Endothelial cell of umbilical vein (primary cell): ENCODE measurements around the gene AKAP12. TPM values are rescaled to one million over a fixed set of nuclear protein-coding genes. Genes with fewer than 3 reads are reported as not detected.

Experiments
- BruUV-seq: library from RNA; stranded (reverse); fragments of 400-500 nt; replicated peaks from 2 replicates; lab custom pipeline; 2021; lab: Mats Ljungman, UMichigan
- CTCF ChIA-PET: fragments of 300-600, 350-600 bp; sonication (Branson Sonifier 250); formaldehyde crosslinking; loops from one replicate; lab custom pipeline; 2021; ENCODE audit warnings: antibody characterized with exemption, inconsistent platforms; lab: Charles Lee
- POLR2A ChIA-PET: fragments of 300-600, 350-600 bp; sonication (Branson Sonifier 250); formaldehyde crosslinking; loops from one replicate; lab custom pipeline; 2021; ENCODE audit warnings: antibody characterized with exemption, inconsistent platforms; lab: Charles Lee
- DNase-seq: peaks from one replicate; pipeline ENCODE4 v3.0.0-alpha.2; 2011; ENCODE audit warnings: low read depth, low spot score
- FAIRE-seq: peaks from 2 replicates; lab custom pipeline; 2011; peaks lifted over from hg19 to GRCh38; lab: Jason Lieb, UNC
- H2AFZ ChIP-seq: 2 replicates; pipeline ENCODE4 v1.6.0; 2012; ENCODE audit warnings: low read depth, low read length, control low read depth, inconsistent platforms
- H3K27ac ChIP-seq: 2 replicates; pipeline ENCODE4 v1.5.1; 2011; ENCODE audit warnings: low read depth, mild to moderate bottlenecking, control low read depth, low read length, moderate library complexity; ENCODE audit not compliant: insufficient read depth
- H3K27me3 ChIP-seq, 2 experiments: 2 replicates each; pipeline versions ENCODE4 v1.6.0 to v1.6.1; 2011; ENCODE audit warnings: low read length in 2 of 2, mixed read lengths in 1 of 2; ENCODE audit not compliant: control insufficient read depth in 2 of 2, insufficient read depth in 2 of 2
- H3K36me3 ChIP-seq, 2 experiments: 2 replicates in 1 of 2; 3 replicates in 1 of 2; pipeline ENCODE4 v1.5.1; 2011; ENCODE audit warnings: low read length in 2 of 2, mild to moderate bottlenecking in 1 of 2, moderate library complexity in 1 of 2; ENCODE audit not compliant: control insufficient read depth in 2 of 2, insufficient read depth in 2 of 2; ENCODE audit errors: extremely low read depth in 1 of 2
- H3K4me1 ChIP-seq: 3 replicates; pipeline ENCODE4 v1.5.1; 2011; ENCODE audit warnings: mild to moderate bottlenecking, low read length; ENCODE audit not compliant: control insufficient read depth, insufficient read depth; ENCODE audit errors: extremely low read depth
- H3K4me2 ChIP-seq: 2 replicates; pipeline ENCODE4 v1.6.1; 2011; ENCODE audit warnings: low read length, control low read depth, mixed read lengths; ENCODE audit not compliant: insufficient read depth
- H3K4me3 ChIP-seq, 3 experiments: fragments of 200-600 bp in 1 of 3; sonication (generic), shearing (Covaris generic) in 1 of 3; replicated peaks in 1 of 3; 2 replicates each; pipeline ENCODE4 v1.5.1; 2011 to 2016; ENCODE audit warnings: control low read depth in 3 of 3, low read length in 3 of 3, mild to moderate bottlenecking in 2 of 3, inconsistent platforms in 1 of 3, low read depth in 1 of 3, moderate library complexity in 1 of 3; ENCODE audit not compliant: insufficient read depth in 1 of 3
- H3K79me2 ChIP-seq: 2 replicates; pipeline ENCODE4 v1.6.0; 2012; ENCODE audit warnings: low read length, inconsistent platforms; ENCODE audit not compliant: control insufficient read depth, insufficient read depth
- H3K9ac ChIP-seq: replicated peaks from 2 replicates; pipeline ENCODE3; 2011; ENCODE audit warnings: low read length, control low read depth; ENCODE audit not compliant: insufficient read depth; ENCODE audit errors: extremely low read depth
- H3K9me1 ChIP-seq: replicated peaks from 3 replicates; pipeline ENCODE4 v1.6.0; 2011; ENCODE audit warnings: mild to moderate bottlenecking, low read length; ENCODE audit not compliant: control insufficient read depth, insufficient read depth; ENCODE audit errors: extremely low read depth
- H3K9me3 ChIP-seq: replicated peaks from 2 replicates; pipeline ENCODE4 v1.5.1; 2012; ENCODE audit warnings: low read length, inconsistent platforms; ENCODE audit not compliant: control insufficient read depth, insufficient read depth
- H4K20me1 ChIP-seq: replicated peaks from 2 replicates; pipeline ENCODE3; 2011; ENCODE audit warnings: mild to moderate bottlenecking, low read length; ENCODE audit not compliant: control insufficient read depth, insufficient read depth; ENCODE audit errors: extremely low read depth
- CTCF ChIP-seq, 2 donors: IDR thresholded peaks; 1 replicate in 1 of 2; 2 replicates in 1 of 2; pipeline ENCODE4 v1.5.1; 2011; ENCODE audit warnings: low read length in 2 of 2, mild to moderate bottlenecking in 2 of 2, moderate library complexity in 2 of 2, control low read depth in 1 of 2, inconsistent platforms in 1 of 2, low read depth in 1 of 2; ENCODE audit not compliant: insufficient read depth in 1 of 2; ENCODE audit errors: extremely low read depth in 1 of 2
- EZH2 ChIP-seq: IDR thresholded peaks from 2 replicates; pipeline ENCODE4 v1.6.1; 2012; ENCODE audit warnings: borderline replicate concordance, low read depth, mild to moderate bottlenecking, moderate library complexity, low read length, inconsistent platforms; ENCODE audit not compliant: severe bottlenecking
- FOS ChIP-seq: IDR thresholded peaks from 2 replicates; pipeline ENCODE4 v1.6.1; 2011; ENCODE audit warnings: mild to moderate bottlenecking, low read length, moderate library complexity, borderline replicate concordance; ENCODE audit not compliant: insufficient read depth
- GATA2 ChIP-seq: IDR thresholded peaks from 2 replicates; pipeline ENCODE4 v1.7.0; 2011; ENCODE audit warnings: low read depth, mild to moderate bottlenecking, moderate library complexity, mixed read lengths, low read length; ENCODE audit not compliant: insufficient read length, insufficient read depth
- JUN ChIP-seq: IDR thresholded peaks from 2 replicates; pipeline ENCODE4 v1.6.1; 2011; ENCODE audit warnings: borderline replicate concordance, low read depth; ENCODE audit not compliant: insufficient read length, insufficient read depth
- MYC ChIP-seq: IDR thresholded peaks from one replicate; pipeline ENCODE4 v1.6.1; 2011; ENCODE audit warnings: mild to moderate bottlenecking, low read depth, low read length
- POLR2A ChIP-seq: IDR thresholded peaks from 2 replicates; pipeline ENCODE4 v1.6.1; 2012; ENCODE audit warnings: low read depth, mild to moderate bottlenecking, control low read depth, low read length
- POLR2AphosphoS5 ChIP-seq: IDR thresholded peaks from 2 replicates; pipeline ENCODE4 v1.6.1; 2012; ENCODE audit warnings: low read depth, mild to moderate bottlenecking, control low read depth, low read length, moderate library complexity; ENCODE audit not compliant: insufficient read depth
- dilution Hi-C: fragments of 300-500 bp; cut with MboI; formaldehyde crosslinking; loops from one replicate; pipeline ENCODE4 v1.15.0; 2019; ENCODE audit warnings: low sequenced_read_pairs; ENCODE audit not compliant: extremely low pct_ligation_motif_present
- intact Hi-C: fragments of 100-400 bp; cut with micrococcal nuclease; formaldehyde crosslinking; loops from one replicate; pipeline ENCODE4 v1.10.0; 2022
- polyA plus RNA-seq, 4 experiments: library from polyadenylated mRNA; depleted of rRNA in 3 of 4; stranded (reverse) in 3 of 4; unstranded in 1 of 4; fragments of >200 nt; gene quantifications; 2 replicates each; pipeline versions ENCODE4 v1.2.1 to v1.2.3, GENCODE V29; 2011 to 2012; ENCODE audit warnings: missing spikeins in 1 of 4
- total RNA-seq: library from RNA; stranded (reverse); gene quantifications from 2 replicates; pipeline ENCODE4 v1.2.3, GENCODE V29; 2021
- TF ChIP-seq, protein P1 (sequence below): IDR thresholded peaks from 2 replicates; pipeline ENCODE4 v1.6.1; 2011; ENCODE audit not compliant: insufficient read depth, insufficient read length

AKAP12 gene
- total and polyA plus RNA-seq, 2 donors (not counting 3 experiments of a cell fraction or from before 2014, with no cell fraction given): 46.9 to 340 TPM

DNA sequence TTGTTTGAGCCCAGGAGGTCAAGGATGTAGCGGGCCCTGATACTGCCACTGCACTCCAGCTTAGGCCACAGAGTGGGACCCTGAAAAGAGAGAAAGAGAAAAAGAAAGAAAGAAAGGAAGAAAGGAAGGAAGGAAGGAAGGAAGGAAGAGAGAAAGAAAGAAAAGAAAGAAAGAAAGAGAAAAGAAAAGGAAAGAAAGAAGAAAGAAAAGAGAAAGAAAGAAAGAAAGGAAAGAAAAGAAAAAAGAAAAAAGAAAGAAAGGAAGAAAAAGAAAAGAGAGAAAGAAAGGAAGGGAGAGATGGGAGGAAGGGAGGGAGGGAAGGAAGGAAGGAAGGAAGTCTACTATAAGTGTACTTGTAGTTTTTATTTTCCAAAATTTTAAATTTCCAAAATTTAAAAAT, 42.2 kb upstream of the AKAP12 start:
- Histone ChIP-seq H3K27me3 (no peaks in the 10 kb centered on the region), H3K4me3 (no peak overlapping the region), H3K79me2 (no peaks in the 10 kb centered on the region), H3K9me1 (no peaks in the 10 kb centered on the region), H4K20me1 (no peaks in the 10 kb centered on the region), H3K27ac (no peak overlapping the region), H3K9me3 (no peaks in the 10 kb centered on the region), H3K36me3 (no peaks in the 10 kb centered on the region), H3K4me1 (no peaks in the 10 kb centered on the region), H3K4me2 (no peak overlapping the region), H2AFZ (no peak overlapping the region), H3K9ac (no peak overlapping the region)
- dilution Hi-C loops (no loop called here), intact Hi-C loops (no loop called here)
- DNase-seq (no peak), FAIRE-seq (no peak)
- TF ChIP-seq FOS: no peak
- TF ChIP-seq POLR2AphosphoS5: no peak
- no peak for TF ChIP-seq CTCF (IDR thresholded peaks at IDR 0.05; ENCODE audit: extremely low read depth in 1 of 2, insufficient read depth in 1 of 2, low read depth in 1 of 2, low read length in 2 of 2)
- TF ChIP-seq MYC: no peak
- TF ChIP-seq GATA2: no peak
- TF ChIP-seq EZH2: no peak
- TF ChIP-seq POLR2A: no peak
- TF ChIP-seq, protein P1, sequence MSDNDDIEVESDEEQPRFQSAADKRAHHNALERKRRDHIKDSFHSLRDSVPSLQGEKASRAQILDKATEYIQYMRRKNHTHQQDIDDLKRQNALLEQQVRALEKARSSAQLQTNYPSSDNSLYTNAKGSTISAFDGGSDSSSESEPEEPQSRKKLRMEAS: no peak
- no peak for TF ChIP-seq JUN
- CTCF ChIA-PET: interaction anchor here (1.1 kb wide), 1 partner anchor 34 kb away, joined by 3 read pairs; no protein-coding TSS in a partner anchor
- no TSS peak for BruUV-seq
- POLR2A ChIA-PET: no interaction called here
